B cell (primary cell): Measurements from ENCODE around the gene STUM. TPM values are rescaled to one million over a fixed set of nuclear protein-coding genes. Genes with fewer than 3 reads are reported as not detected.
A peak's percentile ranks its signal among the peaks of the same experiment; 100 is the strongest.

Experiments used
- ATAC-seq: fragments of 200-7000 bp; cut with Tn5 transposase; one replicate; pipeline ENCODE4 v1.10.0; 2021; ENCODE audit warnings: low read depth, mild to moderate bottlenecking, moderate number of reproducible peaks, moderate library complexity
- CTCF ChIA-PET: fragments of 350-600 bp; sonication (Branson Sonifier 250); formaldehyde crosslinking; loops from one replicate; lab custom pipeline; 2021; ENCODE audit warnings: antibody characterized with exemption, inconsistent platforms; lab: Charles Lee
- POLR2A ChIA-PET: fragments of 350-600 bp; sonication (Branson Sonifier 250); formaldehyde crosslinking; loops from one replicate; lab custom pipeline; 2021; ENCODE audit warnings: antibody characterized with exemption; lab: Charles Lee
- DNase-seq: peaks from one replicate; pipeline ENCODE4 v3.0.0; 2013
- H2AFZ ChIP-seq: 2 replicates; pipeline ENCODE4 v1.6.1; 2012; ENCODE audit warnings: mild to moderate bottlenecking, low read depth, low read length; ENCODE audit not compliant: insufficient read depth, poor library complexity, severe bottlenecking
- H3K27ac ChIP-seq, 2 donors: 1 replicate in 1 of 2; 2 replicates in 1 of 2; pipeline ENCODE4 v1.5.1; 2012 to 2013; ENCODE audit warnings: low read length in 2 of 2, mild to moderate bottlenecking in 2 of 2, moderate library complexity in 1 of 2
- H3K27me3 ChIP-seq, 4 experiments: fragments of 200-600 bp in 1 of 4; sonication (generic) in 1 of 4; replicated peaks in 1 of 4; 1 replicate in 2 of 4; 2 replicates in 2 of 4; pipeline versions ENCODE4 v1.6.1 to v1.7.0; 2013 to 2016; ENCODE audit warnings: low read length in 3 of 4, mild to moderate bottlenecking in 2 of 4, mixed read lengths in 1 of 4, moderate library complexity in 1 of 4; ENCODE audit not compliant: insufficient read depth in 4 of 4, control insufficient read depth in 3 of 4; ENCODE audit errors: control extremely low read depth in 1 of 4
- H3K36me3 ChIP-seq, 2 experiments: replicated peaks in 1 of 2; 1 replicate in 1 of 2; 2 replicates in 1 of 2; pipeline versions ENCODE4 v1.6.1 to v1.7.1; 2013; ENCODE audit warnings: low read length in 1 of 2; ENCODE audit not compliant: insufficient read depth in 2 of 2, control insufficient read depth in 1 of 2; ENCODE audit errors: control extremely low read depth in 1 of 2, extremely low read depth in 1 of 2
- H3K4me1 ChIP-seq, 2 donors: fragments of 200-600 bp in 1 of 2; sonication (generic) in 1 of 2; 1 replicate in 1 of 2; 2 replicates in 1 of 2; pipeline versions ENCODE4 v1.5.1 to v1.6.1; 2013 to 2017; ENCODE audit warnings: low read length in 2 of 2; ENCODE audit not compliant: control insufficient read depth in 2 of 2, insufficient read depth in 2 of 2
- H3K4me2 ChIP-seq: replicated peaks from 2 replicates; pipeline ENCODE3; 2012; ENCODE audit warnings: mild to moderate bottlenecking, low read depth, low read length; ENCODE audit not compliant: poor library complexity, severe bottlenecking
- H3K4me3 ChIP-seq, 5 experiments: fragments of 200-600 bp in 1 of 5; sonication (generic) in 1 of 5; 1 replicate in 3 of 5; 2 replicates in 2 of 5; pipeline versions ENCODE4 v1.5.1 to v1.7.0; 2011 to 2016; ENCODE audit warnings: low read length in 4 of 5, mild to moderate bottlenecking in 4 of 5, low read depth in 2 of 5, control low read depth in 1 of 5, moderate library complexity in 1 of 5; ENCODE audit not compliant: insufficient read depth in 1 of 5; ENCODE audit errors: control extremely low read depth in 1 of 5, extremely low read depth in 1 of 5
- H3K79me2 ChIP-seq: fragments of 200-600 bp; sonication (generic); one replicate; pipeline ENCODE4 v1.6.0; 2016; ENCODE audit warnings: low read length; ENCODE audit not compliant: control insufficient read depth, insufficient read depth
- H3K9ac ChIP-seq: fragments of 200-600 bp; sonication (generic); 2 replicates; pipeline ENCODE4 v1.6.1; 2017; ENCODE audit warnings: mild to moderate bottlenecking, low read length, moderate library complexity
- H3K9me3 ChIP-seq, 3 donors: one replicate each; pipeline versions ENCODE4 v1.6.1 to v1.7.1; 2013; ENCODE audit warnings: low read length in 2 of 3; ENCODE audit not compliant: control insufficient read depth in 2 of 3, insufficient read depth in 1 of 3; ENCODE audit errors: control extremely low read depth in 1 of 3
- H4K20me1 ChIP-seq: 2 replicates; pipeline ENCODE4 v1.6.0; 2012; ENCODE audit warnings: mild to moderate bottlenecking, low read length; ENCODE audit not compliant: insufficient read depth, control insufficient read depth, poor library complexity, severe bottlenecking
- H3K27ac Mint-ChIP-seq: one replicate; pipeline ENCODE4 v1.8.0; 2021; ENCODE audit warnings: mixed read lengths
- H3K27me3 Mint-ChIP-seq: one replicate; pipeline ENCODE4 v1.8.0; 2021; ENCODE audit warnings: mixed read lengths
- H3K4me1 Mint-ChIP-seq: one replicate; pipeline ENCODE4 v1.8.0; 2021; ENCODE audit warnings: mixed read lengths
- H3K4me3 Mint-ChIP-seq: one replicate; pipeline ENCODE4 v1.8.0; 2021; ENCODE audit warnings: mixed read lengths
- H3K9me3 Mint-ChIP-seq: one replicate; pipeline ENCODE4 v1.8.0; 2022; ENCODE audit warnings: mixed read lengths; ENCODE audit not compliant: insufficient read depth
- EZH2 ChIP-seq: IDR thresholded peaks from 2 replicates; pipeline ENCODE4 v1.6.1; 2012; ENCODE audit warnings: borderline replicate concordance, low read depth, mild to moderate bottlenecking, moderate library complexity, low read length; ENCODE audit not compliant: insufficient read depth, poor library complexity, severe bottlenecking
- WGBS: methylation state at CpG from one replicate; pipeline ENCODE4 v1.1.5; 2013; ENCODE audit warnings: missing lambda C conversion rate; ENCODE audit not compliant: insufficient coverage; 5-methylcytosine and 5-hydroxymethylcytosine counted together
- intact Hi-C: fragments of 100-400 bp; cut with micrococcal nuclease; formaldehyde crosslinking; loops from one replicate; pipeline ENCODE4 v1.10.0; 2022
- polyA plus RNA-seq: library from polyadenylated mRNA; depleted of rRNA; stranded (reverse); fragments of >200 nt; gene quantifications from 2 replicates; pipeline ENCODE4 v1.2.3, GENCODE V29; 2012
- total RNA-seq, 2 donors: library from RNA; stranded (reverse); fragments of 120-200 nt in 1 of 2; gene quantifications; 1 replicate in 1 of 2; 2 replicates in 1 of 2; pipeline versions ENCODE4 v1.2.3 to v1.2.4, GENCODE V29; 2013 to 2022
- TF ChIP-seq, protein P1 (sequence below): fragments of 200-600 bp; IDR thresholded peaks from one replicate; pipeline ENCODE4 v1.8.0; 2022; ENCODE audit warnings: antibody characterized with exemption, mild to moderate bottlenecking

The STUM gene
- total and polyA plus RNA-seq, 2 donors (not counting 1 experiment from before 2014, with no cell fraction given): 0.12 to 0.69 TPM

DNA sequence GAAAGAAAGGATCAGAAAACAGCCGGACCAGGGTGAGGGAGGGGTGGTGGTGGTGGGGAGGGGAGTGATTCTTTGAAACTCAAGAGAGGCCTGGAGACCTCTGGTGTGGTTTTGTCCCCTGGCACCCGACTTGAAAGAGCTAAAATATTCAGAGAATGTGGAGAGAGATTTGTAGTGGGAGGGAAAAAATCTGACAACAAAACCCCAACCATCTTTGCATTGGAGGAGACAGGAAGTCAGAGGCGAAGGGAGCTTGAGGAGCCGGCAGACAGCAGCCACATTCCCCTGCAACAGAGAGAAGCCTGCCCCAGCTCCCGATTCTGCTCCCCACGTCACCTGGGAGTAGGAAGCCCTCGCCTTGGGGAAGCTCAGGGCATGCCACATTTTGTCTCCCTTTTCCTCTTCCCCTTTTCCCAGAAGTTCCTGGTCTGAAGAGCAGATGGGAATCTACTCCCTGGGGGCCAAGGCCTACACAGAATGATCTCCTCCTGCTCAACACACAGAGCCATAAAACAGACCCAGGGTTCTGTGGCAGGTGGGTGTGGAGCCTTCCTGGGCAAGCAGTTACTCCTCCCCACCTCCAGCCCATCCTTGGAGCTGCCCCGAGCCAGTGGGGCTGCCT lies 105.6 kb downstream of the STUM start:
- H3K4me3 ChIP-seq: peak overlapping the region in 4 of 5 experiments; percentile 6 to 29 (median 14)
- CTCF ChIA-PET: interaction anchor here (0.7 to 2.6 kb wide), 17 partner anchors 9 to 589 kb away, joined by 3 to 19 read pairs (median 5); no protein-coding TSS in a partner anchor
- TF ChIP-seq, protein P1, sequence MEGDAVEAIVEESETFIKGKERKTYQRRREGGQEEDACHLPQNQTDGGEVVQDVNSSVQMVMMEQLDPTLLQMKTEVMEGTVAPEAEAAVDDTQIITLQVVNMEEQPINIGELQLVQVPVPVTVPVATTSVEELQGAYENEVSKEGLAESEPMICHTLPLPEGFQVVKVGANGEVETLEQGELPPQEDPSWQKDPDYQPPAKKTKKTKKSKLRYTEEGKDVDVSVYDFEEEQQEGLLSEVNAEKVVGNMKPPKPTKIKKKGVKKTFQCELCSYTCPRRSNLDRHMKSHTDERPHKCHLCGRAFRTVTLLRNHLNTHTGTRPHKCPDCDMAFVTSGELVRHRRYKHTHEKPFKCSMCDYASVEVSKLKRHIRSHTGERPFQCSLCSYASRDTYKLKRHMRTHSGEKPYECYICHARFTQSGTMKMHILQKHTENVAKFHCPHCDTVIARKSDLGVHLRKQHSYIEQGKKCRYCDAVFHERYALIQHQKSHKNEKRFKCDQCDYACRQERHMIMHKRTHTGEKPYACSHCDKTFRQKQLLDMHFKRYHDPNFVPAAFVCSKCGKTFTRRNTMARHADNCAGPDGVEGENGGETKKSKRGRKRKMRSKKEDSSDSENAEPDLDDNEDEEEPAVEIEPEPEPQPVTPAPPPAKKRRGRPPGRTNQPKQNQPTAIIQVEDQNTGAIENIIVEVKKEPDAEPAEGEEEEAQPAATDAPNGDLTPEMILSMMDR: no peak
- no peak for TF ChIP-seq EZH2
- H3K9me3 ChIP-seq: no peaks in the 10 kb centered on the region
- peak overlapping the region; percentile 15 for H3K9ac ChIP-seq
- H3K27me3 ChIP-seq: no peaks in the 10 kb centered on the region
- peak overlapping the region; percentile 87 for H3K4me3 Mint-ChIP-seq
- H3K36me3 ChIP-seq: peaks cover 0 to 11% of the 10 kb centered on the region in 2 experiments
- WGBS: 24% methylated on average over 2 of the region's 8 CpGs
- H3K4me2 ChIP-seq: peak overlapping the region; percentile 61
- H3K4me1 Mint-ChIP-seq: peaks cover 47% of the 10 kb centered on the region
- DNase-seq (no peak), ATAC-seq (no peak)
- H3K79me2 ChIP-seq: peaks cover 90% of the 10 kb centered on the region
- intact Hi-C loops: no loop called here
- POLR2A ChIA-PET: interaction anchor here (1.6 to 1.7 kb wide), 2 partner anchors 8 to 10 kb away, joined by 7 to 10 read pairs; no protein-coding TSS in a partner anchor
- H4K20me1 ChIP-seq: peaks cover 9% of the 10 kb centered on the region
- H3K4me1 ChIP-seq: peaks cover 0 to 14% of the 10 kb centered on the region in 2 donors
- H2AFZ ChIP-seq: no peak overlapping the region
- no peaks in the 10 kb centered on the region for H3K9me3 Mint-ChIP-seq
- H3K27me3 Mint-ChIP-seq: no peaks in the 10 kb centered on the region
- peak overlapping the region; percentile 95 for H3K27ac Mint-ChIP-seq
- peak overlapping the region in 1 of 2 donors; percentile 76 for H3K27ac ChIP-seq

DNA sequence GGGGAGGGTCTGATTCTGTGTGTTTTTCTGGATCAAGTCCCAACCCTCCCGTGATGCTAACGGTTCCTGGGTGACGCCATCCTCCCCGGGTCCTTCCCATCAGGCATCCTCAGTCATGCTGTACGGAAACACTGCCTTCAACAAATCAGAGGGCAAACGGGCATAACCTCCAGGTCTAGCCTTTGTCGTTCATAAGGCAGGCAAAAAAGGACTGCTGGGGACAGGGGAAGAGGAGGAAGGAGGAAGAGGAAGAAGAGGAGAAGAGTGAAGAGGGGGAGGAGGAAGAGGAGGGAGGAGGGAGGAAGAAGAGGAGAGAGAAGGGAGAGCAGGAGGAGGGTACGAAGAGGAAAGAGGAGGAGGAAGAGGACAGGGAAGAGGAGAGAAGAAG lies 106.1 kb downstream of the STUM start:
- no peaks in the 10 kb centered on the region for H3K9me3 Mint-ChIP-seq
- no peaks in the 10 kb centered on the region for H3K27me3 Mint-ChIP-seq
- Histone ChIP-seq H3K27me3 (no peaks in the 10 kb centered on the region), H3K9me3 (no peaks in the 10 kb centered on the region), H3K36me3 (peaks cover 0 to 8% of the 10 kb centered on the region in 2 experiments), H3K4me2 (peak overlapping the region; percentile 61), H2AFZ (no peak overlapping the region), H3K79me2 (peaks cover 90% of the 10 kb centered on the region), H3K4me1 (peaks cover 0 to 19% of the 10 kb centered on the region in 2 donors), H3K9ac (peak overlapping the region; percentile 15), H4K20me1 (peaks cover 6% of the 10 kb centered on the region), H3K4me3 (peak overlapping the region in 1 of 5 experiments; percentile 29), H3K27ac (peak overlapping the region in 1 of 2 donors; percentile 76)
- ChIA-PET POLR2A (interaction anchor here (1.7 kb wide), 1 partner anchor 8 kb away, joined by 10 read pairs; no protein-coding TSS in a partner anchor), CTCF (interaction anchor here (0.8 to 2.6 kb wide), 11 partner anchors 8 to 107 kb away, joined by 3 to 19 read pairs (median 6); no protein-coding TSS in a partner anchor)
- peaks cover 49% of the 10 kb centered on the region for H3K4me1 Mint-ChIP-seq
- peak overlapping the region; percentile 87 for H3K4me3 Mint-ChIP-seq
- intact Hi-C loops: no loop called here
- H3K27ac Mint-ChIP-seq: peak overlapping the region; percentile 95
- ATAC-seq (no peak), DNase-seq (no peak)
- TF ChIP-seq, protein P1: no peak
- no peak for TF ChIP-seq EZH2
- WGBS: 58% methylated on average over 8 of the region's 8 CpGs
